SK-N-SH treated with all-trans-retinoic acid at 6 μM for 48 hours (cell line): ENCODE results near the gene GNAZ.

ENCODE experiments used
- ATAC-seq: fragments of 200-7000 bp; cut with Tn5 transposase; 3 replicates; pipeline ENCODE4 v1.9.1; 2020; ENCODE audit warnings: mild to moderate bottlenecking, moderate library complexity
- ARNTL ChIP-seq: fragments of 450-650 bp; formaldehyde crosslinking; IDR thresholded peaks from 2 replicates; pipeline ENCODE4 v1.5.0; 2020; ENCODE audit warnings: low read depth, mild to moderate bottlenecking, moderate library complexity, borderline replicate concordance
- CREB5 ChIP-seq: fragments of 250-450 bp; sonication (Bioruptor Pico); IDR thresholded peaks from 2 replicates; pipeline ENCODE4 v1.5.1; 2020; ENCODE audit warnings: low read depth, mild to moderate bottlenecking, moderate library complexity
- CSDC2 ChIP-seq: fragments of 250-450 bp; sonication (Bioruptor Pico); IDR thresholded peaks from 2 replicates; pipeline ENCODE4 v1.5.0; 2020; ENCODE audit warnings: mild to moderate bottlenecking, moderate library complexity
- GLIS3 ChIP-seq: fragments of 250-450 bp; sonication (Bioruptor Pico); IDR thresholded peaks from 2 replicates; pipeline ENCODE4 v1.5.0; 2020; ENCODE audit warnings: mild to moderate bottlenecking, moderate library complexity
- ISL1 ChIP-seq: fragments of 250-450 bp; sonication (Bioruptor Pico); IDR thresholded peaks from 2 replicates; pipeline ENCODE4 v2.1.2; 2022; ENCODE audit warnings: mild to moderate bottlenecking, moderate library complexity
- OSR1 ChIP-seq: fragments of 250-450 bp; sonication (Bioruptor Pico); IDR thresholded peaks from 2 replicates; pipeline ENCODE4 v1.8.0; 2022; ENCODE audit warnings: moderate library complexity, mild to moderate bottlenecking, inconsistent platforms
- PATZ1 ChIP-seq: fragments of 250-450 bp; sonication (Bioruptor Pico); IDR thresholded peaks from 2 replicates; pipeline ENCODE4 v1.8.0; 2020; ENCODE audit warnings: mild to moderate bottlenecking, moderate library complexity, borderline replicate concordance
- PPARA ChIP-seq: fragments of 250-450 bp; sonication (Bioruptor Pico); IDR thresholded peaks from 2 replicates; pipeline ENCODE4 v1.5.0; 2020; ENCODE audit warnings: mild to moderate bottlenecking, borderline replicate concordance
- RARB ChIP-seq: fragments of 250-450 bp; sonication (Bioruptor Pico); IDR thresholded peaks from 2 replicates; pipeline ENCODE4 v1.8.0; 2021; ENCODE audit warnings: mild to moderate bottlenecking, moderate library complexity
- SNAI2 ChIP-seq: fragments of 250-450 bp; sonication (Bioruptor Pico); IDR thresholded peaks from 2 replicates; pipeline ENCODE4 v1.5.0; 2020; ENCODE audit warnings: mild to moderate bottlenecking, moderate library complexity
- TOX ChIP-seq: fragments of 250-450 bp; sonication (Bioruptor Pico); IDR thresholded peaks from 2 replicates; pipeline ENCODE4 v1.8.0; 2021; ENCODE audit warnings: mild to moderate bottlenecking, moderate library complexity, borderline replicate concordance
- TSHZ2 ChIP-seq: fragments of 250-450 bp; sonication (Bioruptor Pico); IDR thresholded peaks from 2 replicates; pipeline ENCODE4 v1.5.0; 2020; ENCODE audit warnings: mild to moderate bottlenecking, moderate library complexity
- ZC3H10 ChIP-seq: fragments of 250-450 bp; sonication (Bioruptor Pico); IDR thresholded peaks from 2 replicates; pipeline ENCODE4 v1.5.1; 2021; ENCODE audit warnings: mild to moderate bottlenecking, moderate library complexity
- ZFP3 ChIP-seq: fragments of 250-450 bp; sonication (Bioruptor Pico); IDR thresholded peaks from 2 replicates; pipeline ENCODE4 v1.5.0; 2020; ENCODE audit warnings: mild to moderate bottlenecking, moderate library complexity
- ZFP30 ChIP-seq: fragments of 450-650 bp; formaldehyde crosslinking; IDR thresholded peaks from 2 replicates; pipeline ENCODE4 v1.5.0; 2022; ENCODE audit warnings: mild to moderate bottlenecking, moderate library complexity
- ZNF70 ChIP-seq: fragments of 450-650 bp; formaldehyde crosslinking; IDR thresholded peaks from 2 replicates; pipeline ENCODE4 v1.5.0; 2020; ENCODE audit warnings: mild to moderate bottlenecking, moderate library complexity
- ZNF8 ChIP-seq: fragments of 450-650 bp; formaldehyde crosslinking; IDR thresholded peaks from 2 replicates; pipeline ENCODE4 v1.5.0; 2020; ENCODE audit warnings: mild to moderate bottlenecking, moderate library complexity
- TF ChIP-seq, protein P1 (sequence below): fragments of 250-450 bp; sonication (Bioruptor Pico); IDR thresholded peaks from 2 replicates; pipeline ENCODE4 v1.5.1; 2021; ENCODE audit warnings: mild to moderate bottlenecking, moderate library complexity
- TF ChIP-seq, protein P2 (sequence below): fragments of 250-450 bp; sonication (Bioruptor Pico); IDR thresholded peaks from 2 replicates; pipeline ENCODE4 v1.8.0; 2021; ENCODE audit warnings: low read depth, mild to moderate bottlenecking, moderate library complexity, borderline replicate concordance

GNAZ gene

GRCh38 chr22:23089633-23090456 lies 19.5 kb downstream of the GNAZ start:
- ATAC-seq, result no peak
- TF ChIP-seq ZFP30 (CRISPR knock-in tag) (no peak), TOX (no peak), CSDC2 (no peak), PPARA (CRISPR knock-in tag) (no peak), SNAI2 (CRISPR knock-in tag) (no peak), TSHZ2 (no peak), OSR1 (CRISPR knock-in tag) (no peak), CREB5 (CRISPR knock-in tag) (no peak), ARNTL (CRISPR knock-in tag) (no peak), GLIS3 (no peak), ZFP3 (no peak)
- TF ChIP-seq, protein P1, sequence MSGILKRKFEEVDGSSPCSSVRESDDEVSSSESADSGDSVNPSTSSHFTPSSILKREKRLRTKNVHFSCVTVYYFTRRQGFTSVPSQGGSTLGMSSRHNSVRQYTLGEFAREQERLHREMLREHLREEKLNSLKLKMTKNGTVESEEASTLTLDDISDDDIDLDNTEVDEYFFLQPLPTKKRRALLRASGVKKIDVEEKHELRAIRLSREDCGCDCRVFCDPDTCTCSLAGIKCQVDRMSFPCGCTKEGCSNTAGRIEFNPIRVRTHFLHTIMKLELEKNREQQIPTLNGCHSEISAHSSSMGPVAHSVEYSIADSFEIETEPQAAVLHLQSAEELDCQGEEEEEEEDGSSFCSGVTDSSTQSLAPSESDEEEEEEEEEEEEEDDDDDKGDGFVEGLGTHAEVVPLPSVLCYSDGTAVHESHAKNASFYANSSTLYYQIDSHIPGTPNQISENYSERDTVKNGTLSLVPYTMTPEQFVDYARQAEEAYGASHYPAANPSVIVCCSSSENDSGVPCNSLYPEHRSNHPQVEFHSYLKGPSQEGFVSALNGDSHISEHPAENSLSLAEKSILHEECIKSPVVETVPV, result no peak
- TF ChIP-seq, all 23 proteins: peak for 0

- ATAC-seq, result no peak
- no peak for TF ChIP-seq ARNTL (CRISPR knock-in tag)
- TF ChIP-seq SNAI2 (CRISPR knock-in tag), result no peak
- TF ChIP-seq ZFP3, result no peak
- TF ChIP-seq, protein P2, sequence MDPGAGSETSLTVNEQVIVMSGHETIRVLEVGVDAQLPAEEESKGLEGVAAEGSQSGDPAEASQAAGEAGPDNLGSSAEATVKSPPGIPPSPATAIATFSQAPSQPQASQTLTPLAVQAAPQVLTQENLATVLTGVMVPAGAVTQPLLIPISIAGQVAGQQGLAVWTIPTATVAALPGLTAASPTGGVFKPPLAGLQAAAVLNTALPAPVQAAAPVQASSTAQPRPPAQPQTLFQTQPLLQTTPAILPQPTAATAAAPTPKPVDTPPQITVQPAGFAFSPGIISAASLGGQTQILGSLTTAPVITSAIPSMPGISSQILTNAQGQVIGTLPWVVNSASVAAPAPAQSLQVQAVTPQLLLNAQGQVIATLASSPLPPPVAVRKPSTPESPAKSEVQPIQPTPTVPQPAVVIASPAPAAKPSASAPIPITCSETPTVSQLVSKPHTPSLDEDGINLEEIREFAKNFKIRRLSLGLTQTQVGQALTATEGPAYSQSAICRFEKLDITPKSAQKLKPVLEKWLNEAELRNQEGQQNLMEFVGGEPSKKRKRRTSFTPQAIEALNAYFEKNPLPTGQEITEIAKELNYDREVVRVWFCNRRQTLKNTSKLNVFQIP (CRISPR knock-in tag), result no peak
- no peak for TF ChIP-seq ZC3H10
- TF ChIP-seq TOX, result no peak
- no peak for TF ChIP-seq RARB (CRISPR knock-in tag)
- TF ChIP-seq GLIS3, result no peak
- no peak for TF ChIP-seq ISL1 (CRISPR knock-in tag)
- no peak for TF ChIP-seq PATZ1 (CRISPR knock-in tag)
- TF ChIP-seq ZNF8, result no peak
- TF ChIP-seq CREB5 (CRISPR knock-in tag), result no peak
Observed at GRCh38 chr22:23090457-23090835, 20.1 kb downstream of the GNAZ start.

DNA sequence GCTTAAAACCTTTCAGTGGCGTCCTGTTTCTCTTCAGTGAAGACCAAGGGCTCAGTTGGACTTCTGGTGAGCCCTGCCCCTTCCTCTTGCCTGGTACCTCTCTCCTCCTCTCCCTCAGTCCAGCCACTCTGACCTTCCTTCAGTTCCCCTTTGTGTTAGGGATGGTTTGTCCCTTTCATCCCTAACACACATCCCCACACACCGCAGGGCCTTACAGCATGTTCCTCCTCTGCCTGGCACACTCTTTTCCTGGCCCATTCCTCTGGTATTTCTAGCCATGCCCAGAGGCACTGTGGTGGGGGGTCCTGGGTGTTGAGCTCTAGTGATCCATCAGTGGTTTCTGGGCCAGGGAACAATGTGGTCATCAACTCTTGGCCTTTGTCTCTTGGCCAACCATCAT lies 21.4 kb downstream of the GNAZ start:
- TF ChIP-seq GLIS3, result no peak
- TF ChIP-seq ZNF70 (CRISPR knock-in tag), result no peak
- no peak for TF ChIP-seq ZFP30 (CRISPR knock-in tag)
- no peak for TF ChIP-seq OSR1 (CRISPR knock-in tag)
- TF ChIP-seq TOX, result no peak
- TF ChIP-seq, protein P1, result no peak
- TF ChIP-seq, protein P2 (CRISPR knock-in tag), result no peak
- ATAC-seq, result no peak
